H9 (cell line): ENCODE results near the gene ACP2. TPM values are rescaled to one million over a fixed set of nuclear protein-coding genes. Genes with fewer than 3 reads are reported as not detected.

Source experiments
- DNase-seq: peaks from one replicate; pipeline ENCODE4 v3.0.0-alpha.2; 2017
- H2AFZ ChIP-seq: one replicate; pipeline ENCODE4 v1.6.1; 2013; ENCODE audit warnings: mild to moderate bottlenecking, low read length, control low read depth, moderate library complexity
- H2AK5ac ChIP-seq: 2 replicates; pipeline ENCODE4 v1.6.1; 2013; ENCODE audit warnings: low read length, control low read depth, mixed read lengths; ENCODE audit not compliant: insufficient read length
- H2BK120ac ChIP-seq: one replicate; pipeline ENCODE4 v1.6.1; 2013; ENCODE audit warnings: low read depth, mild to moderate bottlenecking, low read length, control low read depth, inconsistent platforms; ENCODE audit not compliant: poor library complexity, severe bottlenecking
- H2BK12ac ChIP-seq: 2 replicates; pipeline ENCODE4 v1.6.1; 2013; ENCODE audit warnings: low read length, control low read depth, mixed read lengths, low read depth; ENCODE audit not compliant: insufficient read length
- H2BK15ac ChIP-seq: 2 replicates; pipeline ENCODE4 v1.6.1; 2013; ENCODE audit warnings: low read depth, low read length, control low read depth
- H2BK20ac ChIP-seq: one replicate; pipeline ENCODE4 v1.6.1; 2013; ENCODE audit warnings: low read depth, mild to moderate bottlenecking, low read length, control low read depth, inconsistent platforms; ENCODE audit not compliant: poor library complexity, severe bottlenecking
- H2BK5ac ChIP-seq: 2 replicates; pipeline ENCODE4 v1.6.1; 2013; ENCODE audit warnings: low read length, control low read depth, mixed read lengths; ENCODE audit not compliant: insufficient read length
- H3K14ac ChIP-seq: 2 replicates; pipeline ENCODE4 v1.6.1; 2013; ENCODE audit warnings: low read length, control low read depth; ENCODE audit not compliant: insufficient read depth
- H3K18ac ChIP-seq: 2 replicates; pipeline ENCODE4 v1.6.1; 2013; ENCODE audit warnings: low read depth, mild to moderate bottlenecking, mixed read lengths, low read length, control low read depth; ENCODE audit not compliant: insufficient read length
- H3K23ac ChIP-seq: 2 replicates; pipeline ENCODE4 v1.6.1; 2013; ENCODE audit warnings: low read length, control low read depth, mixed read lengths, low read depth; ENCODE audit not compliant: insufficient read length
- H3K23me2 ChIP-seq: 2 replicates; pipeline ENCODE4 v1.6.1; 2013; ENCODE audit warnings: low read depth, mild to moderate bottlenecking, mixed read lengths, low read length, control low read depth; ENCODE audit not compliant: insufficient read length, poor library complexity, severe bottlenecking
- H3K27ac ChIP-seq: 2 replicates; pipeline ENCODE4 v1.5.1; 2013; ENCODE audit warnings: low read length, control low read depth, mixed read lengths, low read depth; ENCODE audit not compliant: insufficient read length
- H3K27me3 ChIP-seq: 2 replicates; pipeline ENCODE4 v1.6.1; 2013; ENCODE audit warnings: low read length, control low read depth, inconsistent platforms; ENCODE audit not compliant: insufficient read depth
- H3K4ac ChIP-seq: 2 replicates; pipeline ENCODE4 v1.6.1; 2013; ENCODE audit warnings: low read depth, mild to moderate bottlenecking, control low read depth, inconsistent platforms, low read length, moderate library complexity
- H3K4me1 ChIP-seq: 2 replicates; pipeline ENCODE4 v1.6.1; 2013; ENCODE audit warnings: low read length, control low read depth, inconsistent platforms; ENCODE audit not compliant: insufficient read depth
- H3K4me2 ChIP-seq: 2 replicates; pipeline ENCODE4 v1.6.1; 2013; ENCODE audit warnings: low read length, control low read depth, mixed read lengths; ENCODE audit not compliant: insufficient read length, insufficient read depth
- H3K56ac ChIP-seq: 2 replicates; pipeline ENCODE4 v1.6.1; 2013; ENCODE audit warnings: low read depth, mild to moderate bottlenecking, mixed read lengths, low read length, control low read depth; ENCODE audit not compliant: insufficient read length
- H3K79me1 ChIP-seq: 2 replicates; pipeline ENCODE4 v1.6.1; 2013; ENCODE audit warnings: low read depth, mild to moderate bottlenecking, moderate library complexity, low read length, control low read depth, inconsistent platforms; ENCODE audit not compliant: insufficient read depth, poor library complexity, severe bottlenecking
- H3K79me2 ChIP-seq: 2 replicates; pipeline ENCODE4 v1.6.1; 2013; ENCODE audit warnings: low read length, control low read depth, inconsistent platforms; ENCODE audit not compliant: insufficient read depth
- H3K9ac ChIP-seq: 2 replicates; pipeline ENCODE4 v1.6.1; 2013; ENCODE audit warnings: low read length, control low read depth, mixed read lengths; ENCODE audit not compliant: insufficient read length; ENCODE audit errors: extremely low read depth
- H3K9me3 ChIP-seq: one replicate; pipeline ENCODE4 v1.6.1; 2013; ENCODE audit warnings: low read depth, low read length, inconsistent platforms; ENCODE audit not compliant: control insufficient read depth
- H3T11ph ChIP-seq: one replicate; pipeline ENCODE4 v1.6.1; 2013; ENCODE audit warnings: mild to moderate bottlenecking, low read length, control low read depth, inconsistent platforms
- H4K20me1 ChIP-seq: one replicate; pipeline ENCODE4 v1.6.1; 2013; ENCODE audit not compliant: control insufficient read depth, insufficient read length, insufficient read depth
- H4K5ac ChIP-seq: 2 replicates; pipeline ENCODE4 v1.6.1; 2013; ENCODE audit warnings: low read depth, mild to moderate bottlenecking, mixed read lengths, low read length, control low read depth; ENCODE audit not compliant: insufficient read length
- H4K8ac ChIP-seq: replicated peaks from 2 replicates; pipeline ENCODE4 v1.6.1; 2013; ENCODE audit warnings: low read length, control low read depth, mixed read lengths, low read depth; ENCODE audit not compliant: insufficient read length
- H4K91ac ChIP-seq: 2 replicates; pipeline ENCODE4 v1.6.1; 2013; ENCODE audit warnings: low read depth, mild to moderate bottlenecking, moderate library complexity, mixed read lengths, low read length, control low read depth; ENCODE audit not compliant: insufficient read length
- H3K27ac Mint-ChIP-seq, 3 experiments: 2 replicates in 2 of 3; 3 replicates in 1 of 3; pipeline ENCODE4 v1.8.0; 2020 to 2021; ENCODE audit warnings: mixed read lengths in 3 of 3, mild to moderate bottlenecking in 1 of 3, moderate library complexity in 1 of 3
- H3K27me3 Mint-ChIP-seq: 2 replicates; pipeline ENCODE4 v1.8.0; 2021; ENCODE audit warnings: low read depth, mild to moderate bottlenecking, moderate library complexity, mixed read lengths
- H3K36me3 Mint-ChIP-seq, 3 experiments: 2 replicates in 2 of 3; 3 replicates in 1 of 3; pipeline ENCODE4 v1.8.0; 2020 to 2021; ENCODE audit warnings: low read depth in 3 of 3, mixed read lengths in 3 of 3; ENCODE audit not compliant: insufficient read depth in 1 of 3
- H3K4me1 Mint-ChIP-seq, 2 experiments: 2 replicates each; pipeline ENCODE4 v1.8.0; 2020; ENCODE audit warnings: mixed read lengths in 2 of 2
- H3K4me3 Mint-ChIP-seq, 2 experiments: 2 replicates in 1 of 2; 3 replicates in 1 of 2; pipeline ENCODE4 v1.8.0; 2020 to 2021; ENCODE audit warnings: mild to moderate bottlenecking in 2 of 2, mixed read lengths in 2 of 2, moderate library complexity in 1 of 2
- H3K9me3 Mint-ChIP-seq, 2 experiments: 2 replicates in 1 of 2; 3 replicates in 1 of 2; pipeline ENCODE4 v1.8.0; 2020; ENCODE audit warnings: mild to moderate bottlenecking in 2 of 2, mixed read lengths in 2 of 2, moderate library complexity in 1 of 2
- WGBS: extraction: QIAGEN DNeasy Blood & Tissue Kit; methylation state at CpG from one replicate; pipeline ENCODE4 v1.1.7; 2013; ENCODE audit warnings: missing lambda C conversion rate, low lambda C conversion rate, mixed read lengths; ENCODE audit not compliant: insufficient read length; ENCODE audit errors: extremely low coverage; 5-methylcytosine and 5-hydroxymethylcytosine counted together
- total RNA-seq: library from RNA; stranded (reverse); gene quantifications from 2 replicates; pipeline ENCODE4 v1.2.1, GENCODE V29; 2021
- TF ChIP-seq, protein P1 (sequence below): fragments of 200-600 bp; sonication (generic); conservative IDR thresholded peaks from 3 replicates; pipeline ENCODE4 v1.8.0; 2021; ENCODE audit warnings: antibody characterized with exemption, mild to moderate bottlenecking

ACP2 gene
- total RNA-seq, 1 experiment from 2014 or later, result 29.5 TPM

DNA sequence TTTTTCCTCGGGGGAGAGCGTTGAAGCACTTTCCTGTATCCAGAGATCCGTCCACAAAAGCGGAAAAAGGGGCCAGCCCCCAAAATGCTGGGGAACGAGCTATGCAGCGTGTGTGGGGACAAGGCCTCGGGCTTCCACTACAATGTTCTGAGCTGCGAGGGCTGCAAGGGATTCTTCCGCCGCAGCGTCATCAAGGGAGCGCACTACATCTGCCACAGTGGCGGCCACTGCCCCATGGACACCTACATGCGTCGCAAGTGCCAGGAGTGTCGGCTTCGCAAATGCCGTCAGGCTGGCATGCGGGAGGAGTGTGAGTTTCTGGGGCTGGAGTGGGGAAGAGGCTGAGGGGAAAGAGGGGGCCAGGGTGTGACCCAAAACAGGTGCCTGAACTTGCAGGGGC lies 11.8 kb upstream of the ACP2 start:
- H3K9me3 Mint-ChIP-seq, result no peaks in the 10 kb centered on the region
- no peak overlapping the region for H3K4me3 Mint-ChIP-seq
- Histone ChIP-seq H2BK12ac (no peak overlapping the region), H3K23ac (no peak overlapping the region), H3K14ac (no peak overlapping the region), H4K8ac (no peak overlapping the region), H3K79me1 (no peaks in the 10 kb centered on the region), H3K79me2 (no peaks in the 10 kb centered on the region), H4K91ac (no peak overlapping the region), H3K9ac (no peak overlapping the region), H2BK5ac (no peak overlapping the region), H3K27me3 (no peaks in the 10 kb centered on the region), H3K4me1 (no peaks in the 10 kb centered on the region; the same call in 1 of the 2 replicates), H2BK20ac (no peak overlapping the region), H3K56ac (no peak overlapping the region), H3T11ph (no peak overlapping the region), H3K23me2 (peaks cover 4% of the 10 kb centered on the region), H3K4me2 (no peak overlapping the region), H2AFZ (no peak overlapping the region), H2AK5ac (no peak overlapping the region), H3K4ac (no peak overlapping the region), H2BK120ac (no peak overlapping the region), H4K5ac (no peak overlapping the region), H3K18ac (no peak overlapping the region), H2BK15ac (no peak overlapping the region), H3K27ac (no peak overlapping the region), H3K9me3 (no peaks in the 10 kb centered on the region), H4K20me1 (no peaks in the 10 kb centered on the region)
- TF ChIP-seq, protein P1, sequence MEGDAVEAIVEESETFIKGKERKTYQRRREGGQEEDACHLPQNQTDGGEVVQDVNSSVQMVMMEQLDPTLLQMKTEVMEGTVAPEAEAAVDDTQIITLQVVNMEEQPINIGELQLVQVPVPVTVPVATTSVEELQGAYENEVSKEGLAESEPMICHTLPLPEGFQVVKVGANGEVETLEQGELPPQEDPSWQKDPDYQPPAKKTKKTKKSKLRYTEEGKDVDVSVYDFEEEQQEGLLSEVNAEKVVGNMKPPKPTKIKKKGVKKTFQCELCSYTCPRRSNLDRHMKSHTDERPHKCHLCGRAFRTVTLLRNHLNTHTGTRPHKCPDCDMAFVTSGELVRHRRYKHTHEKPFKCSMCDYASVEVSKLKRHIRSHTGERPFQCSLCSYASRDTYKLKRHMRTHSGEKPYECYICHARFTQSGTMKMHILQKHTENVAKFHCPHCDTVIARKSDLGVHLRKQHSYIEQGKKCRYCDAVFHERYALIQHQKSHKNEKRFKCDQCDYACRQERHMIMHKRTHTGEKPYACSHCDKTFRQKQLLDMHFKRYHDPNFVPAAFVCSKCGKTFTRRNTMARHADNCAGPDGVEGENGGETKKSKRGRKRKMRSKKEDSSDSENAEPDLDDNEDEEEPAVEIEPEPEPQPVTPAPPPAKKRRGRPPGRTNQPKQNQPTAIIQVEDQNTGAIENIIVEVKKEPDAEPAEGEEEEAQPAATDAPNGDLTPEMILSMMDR, result no peak
- no CpG with 5 or more reads among the region's 19 CpGs for WGBS
- no peaks in the 10 kb centered on the region; the same call in 1 of the 2 replicates for H3K27me3 Mint-ChIP-seq
- peak overlapping the region in 1 of 3 experiments; percentile 40; a peak in 1 of 7 replicates for H3K27ac Mint-ChIP-seq
- no peak for DNase-seq
- peaks cover 0 to 2% (median 0%) of the 10 kb centered on the region in 3 experiments; a peak in 2 of 7 replicates for H3K36me3 Mint-ChIP-seq
- H3K4me1 Mint-ChIP-seq, result peaks cover 19 to 20% of the 10 kb centered on the region in 2 experiments
